NCI-H1694 treated with DMSO at 0.1 percent for 48 hours (cell line): ENCODE data around the gene NEK10.

ENCODE experiments used
- DNase-seq: peaks from one replicate; lab custom pipeline; 2025; lab: John Stamatoyannopoulos, UW

Gene NEK10

DNA sequence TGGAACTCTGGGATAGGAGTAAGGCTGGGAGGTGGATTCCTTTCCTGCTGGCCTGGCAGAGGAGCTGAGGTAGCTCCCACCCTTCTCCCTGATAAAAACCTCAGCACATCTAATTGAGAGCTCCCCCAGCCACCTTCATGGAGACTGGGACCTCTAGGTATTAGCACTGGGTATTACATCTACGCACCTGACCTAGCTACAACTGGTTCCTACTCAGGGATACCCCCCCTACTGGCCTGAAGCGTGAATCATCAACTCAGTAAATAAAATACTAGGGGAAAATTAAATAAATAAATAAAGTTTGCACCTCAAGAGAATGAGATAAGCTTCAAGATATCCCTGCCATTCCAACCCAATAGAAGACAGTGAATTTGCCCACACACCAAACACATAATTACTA, 140.4 kb downstream of the NEK10 start:
- no peak for DNase-seq

- no peak for DNase-seq
Observed at GRCh38 chr3:27224197-27224596, 145.0 kb downstream of the NEK10 start.

- no peak for DNase-seq
Observed at GRCh38 chr3:27221264-27221932, 147.8 kb downstream of the NEK10 start.

DNA sequence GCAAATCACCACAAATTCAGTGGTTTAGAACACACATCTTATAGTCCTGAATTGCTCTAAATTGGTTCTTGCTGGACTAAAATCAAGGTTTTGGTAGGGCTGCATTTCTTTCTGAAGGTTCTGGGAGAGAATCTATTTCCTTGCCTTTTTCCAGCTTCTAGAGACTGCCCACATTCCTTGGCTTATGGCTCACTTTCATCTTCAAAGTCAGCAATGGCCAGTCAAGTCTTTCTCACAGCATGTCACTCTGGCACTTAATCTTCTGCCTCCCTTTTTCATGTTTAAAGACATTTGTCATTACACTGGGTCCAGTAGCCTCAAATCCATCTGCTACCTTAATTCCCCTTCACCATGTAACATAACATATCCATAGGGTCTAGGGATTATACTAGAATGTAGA, 149.0 kb downstream of the NEK10 start:
- no peak for DNase-seq

GRCh38 chr3:27219127-27219845, 149.9 kb downstream of the NEK10 start:
- no peak for DNase-seq

DNA sequence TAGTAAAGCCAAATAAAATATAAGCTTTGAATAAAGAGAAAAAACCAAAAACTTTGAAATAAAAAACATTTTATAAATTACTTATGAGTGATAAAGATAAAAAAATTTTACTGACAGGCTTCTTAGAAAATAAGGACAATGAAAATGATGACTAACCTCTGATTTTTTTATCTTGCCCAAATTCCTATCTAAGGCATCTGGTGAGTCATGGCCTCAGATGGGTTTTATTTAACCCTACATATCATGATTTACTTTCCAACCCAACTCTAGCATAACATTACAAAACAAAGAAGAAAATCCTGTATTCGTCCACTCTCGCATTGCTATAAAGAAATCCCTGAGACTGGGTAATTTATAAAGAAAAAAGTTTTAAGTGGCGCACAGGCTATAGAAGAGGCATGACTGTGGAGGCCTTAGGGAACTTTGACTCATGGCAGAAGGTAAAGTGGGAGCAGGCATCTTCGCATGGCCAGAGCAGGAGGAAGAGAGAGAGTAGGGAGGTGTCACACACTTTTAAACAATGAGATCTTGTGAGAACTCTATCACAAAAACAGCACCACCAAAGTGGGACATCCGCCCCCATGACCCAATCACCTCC, 152.1 kb downstream of the NEK10 start:
- DNase-seq, result no peak

DNA sequence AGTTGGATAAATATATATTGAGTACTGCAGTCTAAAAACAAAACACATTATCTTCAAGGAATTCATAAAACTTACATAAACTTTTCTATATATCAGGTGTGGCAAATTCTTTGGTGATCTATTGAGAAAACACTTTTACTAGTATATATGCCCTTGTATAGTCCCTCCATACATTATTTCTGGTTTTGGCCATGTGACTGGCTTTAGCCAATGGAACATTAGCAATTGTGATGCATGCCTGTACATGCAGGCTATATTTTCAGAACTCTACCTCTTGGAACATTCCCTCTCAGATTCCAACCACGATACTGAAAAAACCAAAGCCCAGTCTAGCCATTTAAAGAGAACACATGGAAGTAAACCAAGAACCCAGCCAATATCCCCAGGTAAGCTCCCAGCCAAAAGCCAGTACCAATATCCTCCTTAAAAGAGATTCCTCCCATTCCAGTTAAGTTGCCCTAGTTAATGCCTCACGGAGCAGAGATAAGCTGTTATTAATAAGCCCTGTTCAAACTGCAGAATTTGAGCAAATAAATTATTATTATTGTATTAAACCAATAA, 152.8 kb downstream of the NEK10 start:
- no peak for DNase-seq

DNA sequence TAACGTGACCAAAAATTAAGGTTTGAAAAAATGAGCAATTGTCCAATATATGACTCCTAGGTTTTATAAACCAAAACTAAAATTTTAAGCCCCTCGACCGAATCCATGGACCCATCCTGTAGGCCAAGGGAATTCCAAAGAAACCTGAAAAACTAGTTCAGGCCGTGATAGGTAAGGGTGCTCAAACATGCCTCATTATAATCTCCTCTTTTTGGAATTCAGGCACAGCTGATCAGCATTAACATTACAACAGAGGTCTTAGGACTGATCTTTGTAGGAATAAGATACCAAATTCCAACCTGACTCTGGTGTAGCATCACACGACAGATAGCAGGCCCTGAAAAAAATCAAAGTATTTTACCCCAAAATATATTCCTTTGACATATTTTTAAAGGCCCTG, 155.7 kb downstream of the NEK10 start:
- no peak for DNase-seq

DNA sequence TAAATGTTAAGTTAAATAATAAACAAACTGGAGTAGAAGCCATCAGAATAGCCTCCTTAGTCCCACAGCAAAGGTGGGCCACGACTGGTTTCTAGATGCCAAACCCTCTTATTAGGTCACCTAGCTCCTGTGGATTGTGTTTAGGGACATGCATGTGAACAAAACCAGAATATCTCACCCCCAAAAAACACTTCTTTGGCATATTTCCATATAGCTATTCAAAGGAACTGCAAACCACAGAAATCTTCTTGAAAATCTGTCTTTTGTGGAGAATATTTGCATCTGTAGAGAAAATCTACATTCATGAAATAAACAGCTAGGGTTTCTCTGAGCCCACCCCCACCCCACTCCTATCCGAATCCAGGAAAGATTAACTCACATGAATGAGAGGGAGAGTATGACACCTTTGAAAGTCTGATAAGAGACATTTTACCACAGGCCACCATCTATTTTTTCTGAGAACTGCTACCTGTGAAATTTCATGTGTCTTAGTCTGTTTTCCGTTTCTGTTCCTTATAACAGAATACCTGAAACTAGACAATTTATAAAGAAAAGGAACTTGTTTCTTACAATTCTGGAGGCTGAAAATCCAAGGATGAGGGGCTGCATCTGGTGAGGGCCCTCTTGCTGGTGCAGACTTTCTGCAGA, 159.4 kb downstream of the NEK10 start:
- DNase-seq, result no peak

DNA sequence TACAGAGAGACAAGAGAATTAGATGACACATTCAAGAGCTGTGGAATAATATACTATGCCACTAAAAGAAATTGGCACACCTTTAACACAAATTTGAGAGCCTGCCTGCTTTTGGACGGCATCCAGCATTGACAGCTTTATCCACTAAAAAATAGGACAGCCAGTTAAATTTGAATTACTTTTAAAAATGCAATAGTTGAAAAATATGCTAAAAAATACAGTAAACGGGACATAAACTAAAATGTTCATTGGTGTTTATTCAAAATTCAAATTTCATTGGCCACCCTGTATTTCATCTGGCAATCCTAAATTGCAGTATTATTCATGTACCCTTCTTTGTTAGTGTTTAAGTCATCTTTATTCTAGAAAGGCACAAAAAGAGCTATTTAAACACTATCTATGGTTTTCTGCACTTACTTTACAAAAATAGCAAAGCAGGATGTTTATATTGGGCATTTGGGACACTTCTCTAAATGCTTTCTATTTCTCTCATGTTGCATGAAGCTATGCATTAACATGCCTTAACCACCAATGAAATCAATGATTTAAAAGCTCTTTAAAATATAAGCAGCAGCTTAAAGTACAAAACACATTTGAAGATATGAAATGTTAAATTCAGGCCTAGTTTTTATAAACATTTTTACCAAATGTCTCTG, 160.1 kb downstream of the NEK10 start:
- DNase-seq, result no peak

DNA sequence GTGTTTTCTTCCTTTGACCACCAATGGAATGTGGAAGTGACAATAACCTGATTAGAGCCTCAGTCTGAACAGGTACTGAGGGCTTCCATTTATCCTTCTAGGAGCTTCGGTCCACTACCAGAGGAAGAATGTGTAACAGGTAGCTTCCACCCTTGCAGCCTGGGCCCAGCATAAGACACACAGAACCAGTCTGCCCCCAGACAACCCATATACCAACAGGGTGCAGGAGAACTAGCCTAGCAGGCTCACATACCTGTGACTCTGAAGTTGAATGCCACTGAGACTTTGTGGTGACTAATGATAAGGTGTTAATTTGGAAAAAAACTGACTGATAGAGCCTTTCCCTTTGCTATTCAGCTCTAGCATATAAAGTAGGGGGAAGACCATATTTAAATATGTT, 166.2 kb downstream of the NEK10 start:
- no peak for DNase-seq

DNA sequence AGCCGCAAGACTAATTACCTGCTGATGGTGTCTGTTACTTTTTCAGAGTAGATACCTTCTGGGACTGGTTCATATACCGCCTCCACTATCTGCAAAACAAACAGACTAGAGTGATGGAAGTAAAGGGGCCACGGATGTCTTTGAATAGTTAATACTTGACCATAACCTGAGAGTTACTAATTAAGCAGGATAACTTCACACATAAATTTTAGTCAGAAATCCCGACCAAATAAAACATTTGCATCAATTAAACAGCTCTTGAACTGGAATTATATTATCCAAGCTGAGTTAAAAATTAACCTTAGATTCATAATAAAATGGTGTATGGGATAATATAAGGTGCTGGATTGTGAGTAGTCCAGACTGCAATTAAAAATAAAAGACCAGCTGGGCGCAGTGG, 167.7 kb downstream of the NEK10 start:
- no peak for DNase-seq

GRCh38 chr3:27200721-27201489, 168.3 kb downstream of the NEK10 start:
- DNase-seq, result no peak

- no peak for DNase-seq
Observed at GRCh38 chr3:27194861-27195483, 174.2 kb downstream of the NEK10 start.

DNA sequence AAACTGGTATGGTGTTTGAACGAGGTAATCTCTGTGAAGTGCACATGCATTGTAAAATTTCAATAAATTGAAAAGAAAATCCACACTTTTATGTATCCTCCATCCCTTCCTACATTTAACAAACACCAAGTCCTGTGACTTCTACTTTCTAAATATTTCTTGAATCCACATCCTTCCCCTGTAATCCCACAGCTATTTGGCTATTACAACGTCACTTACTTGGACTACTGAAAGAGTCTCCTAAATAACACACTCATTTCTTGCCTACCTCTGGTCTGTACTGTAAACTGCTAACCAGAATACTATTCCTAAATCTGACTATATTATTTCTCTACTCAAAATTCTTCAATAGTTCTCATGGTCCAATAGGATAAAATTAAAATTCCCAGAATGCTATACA, 176.1 kb downstream of the NEK10 start:
- DNase-seq, result no peak

DNA sequence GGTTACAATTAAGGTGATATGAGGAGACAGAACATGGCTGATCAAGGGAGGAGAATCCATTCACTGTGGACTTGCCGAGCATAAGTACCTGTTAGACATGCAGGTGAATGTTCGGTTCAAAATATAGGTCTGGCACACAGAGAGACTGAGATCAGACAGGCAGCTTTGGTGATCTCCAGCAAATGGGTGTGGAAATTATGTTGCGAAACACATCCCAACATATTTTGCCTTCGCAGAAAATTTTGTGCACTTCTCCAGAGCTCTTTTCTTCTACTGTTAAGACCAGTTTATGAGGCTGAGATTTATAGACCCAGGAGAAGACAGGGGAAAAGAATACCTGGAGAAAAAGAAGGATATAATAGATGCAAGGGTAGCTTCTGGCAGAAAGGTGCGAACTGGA, 183.2 kb downstream of the NEK10 start:
- no peak for DNase-seq

DNA sequence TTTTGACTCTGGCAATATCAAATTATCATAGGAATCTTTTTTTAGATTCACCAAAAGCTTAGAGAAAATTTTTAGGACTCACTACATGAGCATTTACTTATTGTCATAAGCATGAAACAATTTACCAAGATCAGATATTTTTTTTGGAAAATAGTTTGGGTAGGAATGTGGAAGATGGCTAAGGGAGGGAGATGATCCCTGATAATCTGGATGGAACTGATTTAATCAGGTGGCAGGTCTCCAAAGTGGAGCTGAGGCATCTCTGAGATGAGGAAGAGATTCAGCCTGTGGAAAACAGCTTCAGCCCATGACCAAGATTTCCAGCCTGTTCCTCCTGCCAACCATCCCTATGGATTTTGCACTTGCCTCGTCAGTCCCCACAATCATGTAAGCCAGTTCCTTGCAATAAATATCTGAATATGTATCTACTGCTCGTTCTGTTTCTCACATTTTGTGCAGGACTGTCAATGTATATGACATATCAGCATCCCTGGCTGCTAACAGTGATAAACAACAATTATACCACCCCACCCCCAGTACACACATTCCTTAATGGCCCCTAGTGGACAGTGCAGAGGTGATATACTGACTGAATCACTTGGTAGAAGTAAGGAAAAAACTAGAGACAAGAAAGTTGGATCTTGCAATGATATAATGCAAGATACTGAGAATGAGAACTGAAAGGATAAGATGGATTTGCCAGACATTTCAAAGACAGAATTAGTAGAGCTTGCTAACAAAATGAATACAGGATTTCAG, 183.8 kb downstream of the NEK10 start:
- no peak for DNase-seq

DNA sequence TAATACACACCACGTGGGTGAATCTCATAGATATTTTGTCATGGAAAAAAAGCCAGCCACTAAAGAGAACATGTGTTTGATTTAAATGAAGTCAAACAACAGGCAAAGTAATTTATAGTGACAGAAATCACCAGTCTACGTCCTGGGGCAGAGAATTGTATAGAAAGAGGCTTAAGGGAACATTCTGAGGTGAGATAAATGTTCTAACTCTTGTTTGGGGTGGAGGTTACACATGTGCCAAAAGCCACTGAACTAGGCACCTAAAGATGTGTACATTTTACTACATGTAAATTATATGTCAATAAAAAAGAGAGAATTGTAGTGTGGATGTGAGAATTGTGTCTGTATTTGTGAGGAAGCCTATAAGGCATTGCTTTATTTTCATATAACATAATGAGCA, 184.9 kb downstream of the NEK10 start:
- DNase-seq, result no peak

DNA sequence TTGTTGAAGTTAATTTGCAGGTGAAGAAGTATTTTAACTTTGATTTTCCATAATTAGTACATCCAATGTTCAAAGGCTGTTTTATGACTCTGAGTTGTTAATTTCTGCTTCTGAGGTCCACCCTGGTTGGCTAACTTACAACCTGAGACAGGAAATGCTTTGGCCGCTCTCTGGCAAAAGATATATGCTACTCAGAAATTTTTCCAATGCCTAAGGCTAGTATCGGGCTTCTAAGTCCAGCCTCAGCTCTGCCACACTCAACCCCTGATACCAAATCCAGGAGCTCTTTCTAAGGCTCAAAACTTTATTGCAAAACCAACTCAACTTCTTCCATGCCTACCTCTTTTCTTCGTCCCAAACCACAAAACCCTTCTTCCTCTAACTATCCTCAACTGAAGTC, 192.9 kb downstream of the NEK10 start:
- no peak for DNase-seq

GRCh38 chr3:27174530-27174929, 194.7 kb downstream of the NEK10 start:
- DNase-seq, result no peak
